IPS-NIHi11 (cell line): Measurements from ENCODE around the gene GATAD2A.
"Not testable (repeated sequence)": the region's sequence is repeated elsewhere in the genome, so short reads cannot be mapped to it uniquely, and the experiment has no call there.

ENCODE experiments used
- DNase-seq: peaks from one replicate; pipeline ENCODE4 v3.0.0; 2012; ENCODE audit warnings: mixed read lengths, low spot score

GATAD2A gene, protein sequence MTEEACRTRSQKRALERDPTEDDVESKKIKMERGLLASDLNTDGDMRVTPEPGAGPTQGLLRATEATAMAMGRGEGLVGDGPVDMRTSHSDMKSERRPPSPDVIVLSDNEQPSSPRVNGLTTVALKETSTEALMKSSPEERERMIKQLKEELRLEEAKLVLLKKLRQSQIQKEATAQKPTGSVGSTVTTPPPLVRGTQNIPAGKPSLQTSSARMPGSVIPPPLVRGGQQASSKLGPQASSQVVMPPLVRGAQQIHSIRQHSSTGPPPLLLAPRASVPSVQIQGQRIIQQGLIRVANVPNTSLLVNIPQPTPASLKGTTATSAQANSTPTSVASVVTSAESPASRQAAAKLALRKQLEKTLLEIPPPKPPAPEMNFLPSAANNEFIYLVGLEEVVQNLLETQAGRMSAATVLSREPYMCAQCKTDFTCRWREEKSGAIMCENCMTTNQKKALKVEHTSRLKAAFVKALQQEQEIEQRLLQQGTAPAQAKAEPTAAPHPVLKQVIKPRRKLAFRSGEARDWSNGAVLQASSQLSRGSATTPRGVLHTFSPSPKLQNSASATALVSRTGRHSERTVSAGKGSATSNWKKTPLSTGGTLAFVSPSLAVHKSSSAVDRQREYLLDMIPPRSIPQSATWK

DNA sequence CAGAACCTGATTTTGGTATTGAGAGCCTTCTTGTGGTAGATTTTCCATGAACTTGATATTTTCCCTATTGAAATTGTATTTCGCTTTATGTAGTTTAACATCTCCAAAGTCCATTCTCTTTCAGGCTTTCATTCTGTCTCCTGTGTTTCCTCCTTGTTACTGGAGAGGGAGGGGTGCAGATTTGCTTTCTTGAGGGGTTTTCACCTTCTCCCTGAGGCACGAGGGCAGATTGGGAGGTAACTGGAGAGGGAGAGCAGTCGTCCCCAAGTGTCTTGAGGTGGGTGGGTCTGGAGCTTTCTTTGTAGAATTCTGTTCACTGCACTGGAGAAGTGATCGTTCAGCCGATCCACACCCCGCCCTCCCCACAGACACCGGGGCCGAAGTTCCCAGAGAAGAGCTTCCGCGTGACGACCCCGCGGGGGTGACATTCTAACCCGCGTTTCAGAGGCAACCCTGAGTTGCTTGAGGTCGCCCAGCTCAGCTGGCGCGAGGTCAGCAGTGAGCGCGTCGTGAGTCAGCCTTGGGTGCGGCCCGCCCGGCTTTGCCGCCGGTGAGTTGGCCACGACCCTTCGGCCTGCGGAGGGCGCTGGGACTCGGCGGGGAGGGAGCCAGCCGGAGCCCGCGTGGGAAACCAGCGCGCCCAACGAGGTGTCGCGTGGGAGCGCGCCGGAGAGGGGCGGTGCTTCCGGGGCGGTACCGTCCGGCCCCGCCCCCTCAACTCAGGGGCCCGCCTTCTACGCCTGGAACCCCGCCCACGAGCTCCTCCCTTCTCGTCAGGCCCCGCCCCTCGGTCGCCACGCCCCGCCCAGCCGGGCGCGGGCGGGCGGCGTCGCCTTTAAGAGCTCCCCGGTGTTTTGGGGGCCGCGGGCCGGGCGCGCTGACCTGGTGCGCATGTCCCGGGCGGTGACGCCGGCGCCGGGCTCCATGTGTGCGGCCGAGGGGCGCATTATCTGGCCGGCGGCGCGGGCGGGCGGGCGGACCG lies at the start of gene GATAD2A:
GATAD2A (plus strand) TSS at position 797 of the 982 bp plus-strand sequence. CDS start 59,671 bp downstream, outside the sequence.
- peak; percentile 91 for DNase-seq

DNA sequence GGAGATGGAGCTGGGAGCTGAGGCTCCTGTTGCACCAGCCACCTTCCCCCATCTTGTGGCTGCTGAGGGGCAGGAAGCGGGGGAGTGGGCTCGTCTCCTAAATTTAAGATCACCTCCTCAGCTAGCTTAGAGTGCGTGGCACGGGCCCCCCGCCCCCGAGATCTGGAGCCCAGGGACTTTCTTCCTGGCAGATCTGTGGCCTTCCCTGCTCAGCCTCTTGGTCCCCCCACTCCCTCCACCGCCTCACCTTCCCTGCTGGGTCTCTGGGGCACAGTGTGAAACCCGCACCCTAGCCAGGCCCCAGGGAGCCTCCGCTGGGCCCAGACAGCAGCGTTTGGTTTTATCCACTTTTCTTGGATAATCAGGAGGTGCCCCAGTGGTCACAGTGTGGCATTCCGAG lies 49.0 kb upstream of the GATAD2A start:
- no peak for DNase-seq

DNA sequence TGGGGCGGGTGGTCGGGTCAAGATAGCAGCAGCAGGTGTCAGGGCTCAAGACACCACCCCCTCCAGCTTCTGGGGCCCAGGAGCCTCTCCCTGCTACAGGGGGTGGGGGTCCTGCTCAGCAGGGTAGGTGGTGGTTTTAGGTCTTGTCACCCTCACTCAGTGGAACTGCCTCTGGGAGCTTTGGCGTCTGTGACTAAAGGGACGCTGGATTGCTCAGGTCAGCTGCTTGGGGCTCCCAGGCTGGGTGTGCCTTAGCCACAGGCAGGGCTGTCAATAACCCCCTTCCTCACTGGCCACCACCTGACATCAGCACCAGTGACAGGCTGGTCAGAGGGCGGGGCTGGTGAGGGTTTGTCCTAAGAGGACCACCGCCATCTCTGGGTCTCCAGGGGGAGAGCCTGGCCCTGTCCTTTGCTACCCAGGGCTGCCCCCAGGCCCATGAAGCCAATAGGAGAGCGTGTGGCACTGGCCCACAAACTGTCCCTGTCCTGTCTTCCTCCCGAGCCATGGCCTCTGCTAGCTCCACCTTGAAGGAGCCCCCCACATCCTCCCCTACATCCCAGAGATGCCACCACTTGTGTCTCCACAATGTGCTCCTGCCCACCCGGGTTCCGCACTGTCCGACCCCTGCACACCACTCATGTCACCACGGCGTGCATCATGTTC lies 48.4 kb upstream of the GATAD2A start:
- DNase-seq, result peak; percentile 2

DNA sequence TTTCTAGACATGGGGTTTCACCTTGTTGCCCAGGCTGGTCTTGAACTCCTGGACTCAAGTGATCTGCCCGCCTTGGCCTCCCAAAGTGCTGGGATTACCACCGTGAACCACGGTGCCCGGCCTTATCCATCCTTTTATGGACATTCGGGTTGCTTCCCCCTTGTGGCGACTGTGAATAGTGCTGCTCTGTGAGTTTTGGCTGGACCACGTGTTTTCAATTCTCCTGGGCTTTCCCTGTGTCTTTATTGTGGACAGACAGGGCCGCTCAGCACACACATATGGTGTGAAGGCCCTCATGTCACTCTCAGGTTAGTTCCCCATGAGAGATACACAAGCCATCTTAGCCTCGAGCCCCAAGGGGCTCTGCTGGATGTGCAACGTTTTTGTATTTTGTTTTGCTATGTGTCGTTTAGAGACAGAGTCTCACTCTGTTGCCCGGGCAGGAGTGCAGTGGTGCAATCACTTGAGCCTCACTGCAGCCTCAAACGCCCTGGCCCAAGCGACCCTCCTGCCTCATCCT lies 44.3 kb upstream of the GATAD2A start:
- peak; percentile 83 for DNase-seq

DNA sequence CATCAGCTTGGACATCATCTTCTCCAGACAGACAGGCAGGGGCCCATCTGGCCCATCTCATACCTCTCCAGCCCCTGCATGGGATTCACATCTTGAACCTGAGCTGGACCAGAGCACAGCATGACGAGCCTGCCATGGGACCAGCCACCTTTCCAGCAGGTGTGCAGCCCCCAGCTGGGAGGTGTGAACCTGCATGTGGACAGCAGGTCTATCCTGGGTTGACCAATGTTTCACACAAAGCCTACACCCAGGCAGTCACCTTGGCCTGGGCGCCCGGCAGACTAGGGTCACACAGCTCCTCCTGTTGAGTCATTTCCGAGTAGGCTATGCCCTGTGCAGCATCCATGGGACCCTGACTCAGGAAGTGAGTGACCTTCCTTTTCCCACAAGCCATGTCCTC lies 43.4 kb upstream of the GATAD2A start:
- peak; percentile 3 for DNase-seq

DNA sequence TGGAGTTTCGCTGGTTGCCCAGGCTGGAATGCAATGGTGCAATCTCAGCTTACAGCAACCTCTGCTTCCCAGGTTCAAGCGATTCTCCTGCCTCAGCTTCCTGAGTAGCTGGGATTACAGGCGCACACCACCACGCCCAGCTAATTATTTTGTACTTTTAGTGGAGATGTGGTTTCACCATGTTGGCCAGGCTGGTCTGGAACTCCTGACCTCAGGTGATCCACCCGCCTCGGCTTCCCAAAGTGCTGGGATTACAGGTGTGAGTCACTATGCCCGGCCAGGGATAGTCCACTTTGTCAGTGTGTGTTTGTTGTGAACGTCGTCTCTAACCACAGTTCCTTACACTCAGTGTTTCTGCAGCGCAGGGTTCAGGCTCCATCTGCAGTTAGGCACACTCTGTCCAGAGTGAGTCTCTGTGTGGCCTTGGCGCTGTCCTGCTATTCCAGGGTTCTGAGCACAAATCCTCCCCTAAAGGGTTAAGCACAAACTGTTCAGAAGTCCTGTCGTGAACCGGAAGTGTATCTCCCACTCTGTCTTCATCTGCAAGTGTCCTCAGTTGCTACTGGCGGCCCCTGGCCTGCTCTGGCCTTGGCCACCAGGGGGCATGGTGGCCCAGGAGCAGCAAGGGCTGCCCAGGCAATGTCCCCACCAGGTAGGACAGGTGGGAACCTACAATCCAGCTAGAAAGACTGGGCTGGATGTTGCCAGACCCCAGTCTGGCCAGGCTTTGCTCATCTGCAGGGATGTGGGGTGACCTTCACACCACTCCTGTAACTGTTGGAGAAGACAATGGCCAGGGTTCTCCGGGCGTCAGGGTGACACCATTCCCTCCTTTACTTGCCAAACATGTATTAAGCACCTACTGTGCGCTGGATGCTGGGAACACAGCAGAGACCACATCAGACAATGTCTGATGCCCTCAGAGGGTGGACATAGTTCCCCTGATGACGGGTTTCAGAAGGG lies 38.8 kb upstream of the GATAD2A start:
- DNase-seq, result peak; percentile 86

DNA sequence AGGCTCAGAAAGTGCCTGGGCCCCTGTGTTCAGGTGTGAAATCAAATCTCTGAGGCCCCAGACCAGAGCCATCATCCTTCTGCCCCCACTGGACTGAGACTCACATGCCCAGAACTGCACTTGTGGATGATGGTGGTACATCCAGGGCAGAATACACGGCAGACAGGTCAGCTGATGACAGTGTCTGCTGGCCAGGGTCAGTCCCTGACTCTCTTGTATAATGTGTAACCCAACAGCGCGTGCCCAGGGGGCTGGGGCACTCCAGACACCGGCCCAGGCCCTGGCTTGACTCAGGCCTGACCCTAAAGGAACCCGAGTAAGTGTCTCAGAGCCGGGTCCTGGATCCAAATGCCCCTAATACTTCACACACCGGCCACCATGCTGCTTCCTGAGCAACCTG lies 37.4 kb upstream of the GATAD2A start:
- DNase-seq, result no peak

DNA sequence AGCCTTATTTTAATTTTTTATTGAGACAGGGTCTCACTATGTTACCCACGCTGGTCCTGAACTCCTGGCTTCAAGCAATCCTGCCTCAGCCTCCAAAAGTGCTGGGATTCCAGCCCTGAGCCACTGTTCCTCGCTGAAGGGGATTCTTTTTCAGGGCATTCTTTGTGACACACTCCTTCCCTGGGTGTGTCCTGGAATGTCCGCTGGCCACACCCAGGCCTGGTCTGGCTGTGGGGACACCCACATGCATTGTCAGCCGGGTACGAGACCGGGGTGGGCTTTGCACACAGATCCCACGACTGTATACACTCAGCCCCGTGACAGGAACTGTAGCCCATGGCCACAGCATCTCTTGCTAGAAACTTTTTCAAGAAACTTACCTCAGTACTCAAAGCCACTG lies 34.4 kb upstream of the GATAD2A start:
- no peak for DNase-seq

DNA sequence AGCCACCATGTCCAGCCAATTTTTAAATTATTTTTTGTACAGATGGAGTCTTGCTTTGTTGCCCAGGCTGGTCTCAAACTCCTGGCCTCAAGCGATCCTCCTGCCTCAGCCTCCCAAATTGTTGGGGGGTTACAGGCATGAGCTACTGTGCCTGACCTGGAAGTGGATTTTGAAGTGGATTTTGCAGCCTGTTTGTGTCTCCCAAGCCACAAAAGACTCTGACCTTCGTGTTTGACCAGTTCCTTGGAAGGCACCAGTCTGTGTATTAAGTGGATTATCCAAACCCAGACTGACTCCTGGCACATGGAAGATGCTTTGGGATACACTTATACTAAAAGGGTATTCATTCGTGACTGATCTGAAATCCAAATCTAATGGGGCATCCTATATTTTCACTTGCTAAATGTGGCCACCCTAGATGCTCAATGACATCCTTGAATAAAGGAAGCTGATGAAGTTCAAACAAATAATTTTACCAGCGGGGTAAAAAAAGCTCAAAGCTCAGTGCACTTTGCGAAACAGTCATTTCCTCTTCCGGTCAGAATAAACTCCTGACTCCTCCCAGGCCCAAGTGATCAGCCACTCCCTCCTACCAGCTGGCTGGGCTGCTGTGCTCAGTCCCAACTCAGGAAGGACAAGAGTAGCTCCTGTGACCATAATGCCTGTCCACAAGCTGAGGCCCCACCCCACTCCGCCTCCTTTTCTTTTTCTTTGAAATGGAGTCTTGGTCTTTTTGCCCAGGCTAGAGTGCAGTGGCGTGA lies 32.6 kb upstream of the GATAD2A start:
- DNase-seq, result no peak

DNA sequence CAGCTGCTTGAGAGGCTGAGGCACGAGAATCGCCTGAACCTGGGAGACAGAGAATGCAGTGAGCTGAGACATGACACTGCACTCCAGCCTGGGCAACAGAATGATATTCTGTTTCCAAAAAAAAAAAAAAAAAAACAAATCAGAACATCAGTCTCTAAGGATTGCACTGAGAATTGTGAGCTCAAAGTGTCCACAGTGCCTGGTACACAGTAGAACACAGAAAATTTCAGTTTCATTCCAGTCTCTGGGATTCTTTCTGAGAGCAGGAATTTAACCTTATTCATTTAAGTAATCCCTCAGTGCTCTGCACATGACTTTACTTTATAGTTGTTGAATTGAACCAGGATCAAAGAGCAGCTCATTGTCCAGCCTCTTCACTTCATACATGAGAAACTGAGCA lies 25.9 kb upstream of the GATAD2A start:
- no peak for DNase-seq

DNA sequence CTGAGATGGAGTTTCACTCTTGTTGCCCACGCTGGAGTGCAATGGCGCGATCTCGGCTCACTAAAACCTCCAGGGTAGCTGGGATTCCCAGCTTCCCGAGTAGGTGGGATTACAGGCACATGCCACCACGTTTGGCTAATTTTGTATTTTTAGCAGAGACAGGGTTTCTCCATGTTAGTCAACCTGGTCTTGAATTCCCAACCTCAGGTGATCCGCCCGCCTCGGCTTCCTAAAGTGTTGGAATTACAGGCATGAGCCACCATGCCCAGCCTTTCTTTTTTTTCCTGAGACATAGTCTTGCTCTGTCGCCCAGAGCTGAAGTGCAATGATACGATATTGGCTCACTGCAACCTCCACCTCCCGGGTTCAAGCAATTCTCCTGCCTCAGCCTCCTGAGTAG lies 25.2 kb upstream of the GATAD2A start:
- DNase-seq, result not testable (repeated sequence)

DNA sequence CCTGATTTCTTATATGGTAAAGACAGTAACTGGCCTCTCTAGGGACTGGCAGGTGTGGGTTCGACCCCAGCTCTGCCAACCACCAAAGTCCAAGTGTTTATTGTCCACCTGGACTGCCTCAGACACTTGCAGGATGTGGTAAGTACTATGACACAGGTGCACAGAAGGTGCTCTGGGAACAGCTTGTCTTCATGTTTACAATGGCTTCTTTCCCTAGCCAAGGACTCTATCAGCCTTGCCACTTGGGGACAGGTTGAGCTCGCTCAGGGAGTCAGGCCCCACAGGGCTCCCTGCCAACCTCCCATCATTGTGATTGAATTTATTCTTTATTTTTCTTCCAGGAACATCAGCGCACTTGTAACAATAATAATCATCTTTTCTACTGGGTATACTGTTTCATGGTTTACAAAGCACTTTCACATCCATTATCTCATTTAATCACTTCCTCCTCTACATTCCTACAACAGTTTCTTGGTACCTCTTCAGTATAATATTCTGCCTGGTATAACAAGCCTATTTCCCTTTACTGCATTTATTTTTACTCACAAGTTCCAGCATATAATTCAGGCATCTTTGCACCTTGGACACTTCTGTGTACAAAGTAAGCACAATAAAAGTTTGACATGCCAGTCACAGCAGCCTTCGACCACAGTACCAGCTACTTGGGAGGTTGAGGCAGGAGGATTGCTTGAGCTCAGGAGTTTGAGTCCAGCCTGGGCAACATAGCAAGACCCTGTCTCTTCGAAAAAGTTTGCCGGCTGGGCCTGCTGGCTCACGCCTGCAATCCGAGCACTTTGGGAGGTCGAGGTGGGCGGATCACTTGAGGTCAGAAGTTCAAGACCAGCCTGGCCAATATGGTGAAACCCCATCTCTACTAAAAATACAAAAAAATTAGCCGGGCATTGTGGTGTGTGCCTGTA lies 24.2 kb upstream of the GATAD2A start:
- no peak for DNase-seq

DNA sequence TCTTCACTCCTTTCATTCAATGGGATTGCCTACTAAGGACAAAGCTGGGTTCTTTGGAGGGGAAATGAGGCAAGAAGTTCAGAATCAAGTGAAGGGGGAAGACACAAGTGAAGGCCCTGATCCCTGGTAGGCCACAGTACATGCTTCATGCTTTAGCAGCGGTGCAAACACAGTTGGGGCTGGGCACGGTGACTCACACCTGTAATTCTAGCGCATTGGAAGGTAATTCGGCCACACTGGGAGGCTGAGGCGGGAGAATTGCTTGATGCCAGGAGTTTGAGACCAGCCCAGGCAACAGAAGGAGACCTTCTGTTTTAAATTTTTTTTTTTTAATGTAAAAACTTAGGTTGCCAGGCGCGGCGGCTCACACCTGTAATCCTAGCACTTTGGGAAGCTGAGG lies 23.4 kb upstream of the GATAD2A start:
- DNase-seq, result no peak

DNA sequence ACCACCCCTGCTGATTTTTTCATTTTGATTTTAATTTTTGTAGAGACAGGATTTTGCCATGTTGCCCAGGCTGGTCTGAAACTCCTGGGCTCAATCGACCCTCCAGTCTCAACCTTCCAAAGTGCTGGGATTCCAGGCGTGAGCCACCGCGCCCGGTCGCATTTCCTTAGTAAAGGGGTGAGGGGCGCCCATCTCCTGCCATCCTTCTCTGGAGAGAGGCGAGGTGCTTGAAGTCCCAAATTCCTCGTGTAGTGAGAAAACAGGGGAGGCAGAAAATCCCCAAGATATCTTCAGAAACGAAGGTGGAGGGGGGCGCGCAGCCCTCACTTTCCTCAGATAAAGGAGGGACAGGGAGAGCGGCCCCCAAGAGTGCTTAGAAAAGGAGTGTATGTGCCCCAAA lies 21.0 kb upstream of the GATAD2A start:
- DNase-seq, result no peak

DNA sequence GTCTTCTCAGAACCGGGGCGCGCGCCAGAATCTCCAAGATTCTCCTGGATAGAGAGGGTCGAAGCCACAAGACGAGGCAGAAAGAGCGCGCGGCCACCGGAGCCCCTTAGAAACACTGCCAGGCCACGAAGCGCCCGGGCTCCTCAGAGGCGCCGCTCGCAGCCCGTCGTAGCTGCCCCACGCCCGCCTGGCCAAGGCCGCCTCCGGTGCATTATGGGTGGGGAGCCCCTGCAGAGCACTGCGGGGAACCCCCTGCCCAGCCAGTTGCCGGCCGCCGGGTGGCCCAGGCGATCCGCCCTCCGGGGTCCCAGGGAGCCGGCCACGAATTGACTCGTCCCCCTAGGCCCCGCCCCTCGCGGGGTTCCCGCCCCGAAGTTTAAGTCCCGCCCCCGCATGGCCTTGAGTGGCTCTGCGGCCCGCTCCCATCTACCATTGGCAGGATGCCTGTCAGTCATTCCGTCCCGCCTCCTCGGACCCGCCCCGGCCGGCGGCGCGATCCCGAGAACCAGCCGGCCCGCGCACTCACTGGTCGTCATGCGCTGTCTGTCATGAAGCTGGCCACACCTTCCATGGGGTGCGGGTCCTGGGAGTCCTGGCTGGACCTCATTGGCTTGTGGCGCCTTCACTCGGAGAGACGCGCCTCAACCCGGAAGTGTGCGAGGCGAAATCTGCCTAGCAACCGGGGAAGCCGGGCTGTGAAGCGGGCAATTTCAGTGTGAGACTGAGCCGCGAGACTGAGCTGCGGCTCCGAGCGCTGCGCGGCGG lies 20.2 kb upstream of the GATAD2A start:
- DNase-seq, result peak; percentile 94

DNA sequence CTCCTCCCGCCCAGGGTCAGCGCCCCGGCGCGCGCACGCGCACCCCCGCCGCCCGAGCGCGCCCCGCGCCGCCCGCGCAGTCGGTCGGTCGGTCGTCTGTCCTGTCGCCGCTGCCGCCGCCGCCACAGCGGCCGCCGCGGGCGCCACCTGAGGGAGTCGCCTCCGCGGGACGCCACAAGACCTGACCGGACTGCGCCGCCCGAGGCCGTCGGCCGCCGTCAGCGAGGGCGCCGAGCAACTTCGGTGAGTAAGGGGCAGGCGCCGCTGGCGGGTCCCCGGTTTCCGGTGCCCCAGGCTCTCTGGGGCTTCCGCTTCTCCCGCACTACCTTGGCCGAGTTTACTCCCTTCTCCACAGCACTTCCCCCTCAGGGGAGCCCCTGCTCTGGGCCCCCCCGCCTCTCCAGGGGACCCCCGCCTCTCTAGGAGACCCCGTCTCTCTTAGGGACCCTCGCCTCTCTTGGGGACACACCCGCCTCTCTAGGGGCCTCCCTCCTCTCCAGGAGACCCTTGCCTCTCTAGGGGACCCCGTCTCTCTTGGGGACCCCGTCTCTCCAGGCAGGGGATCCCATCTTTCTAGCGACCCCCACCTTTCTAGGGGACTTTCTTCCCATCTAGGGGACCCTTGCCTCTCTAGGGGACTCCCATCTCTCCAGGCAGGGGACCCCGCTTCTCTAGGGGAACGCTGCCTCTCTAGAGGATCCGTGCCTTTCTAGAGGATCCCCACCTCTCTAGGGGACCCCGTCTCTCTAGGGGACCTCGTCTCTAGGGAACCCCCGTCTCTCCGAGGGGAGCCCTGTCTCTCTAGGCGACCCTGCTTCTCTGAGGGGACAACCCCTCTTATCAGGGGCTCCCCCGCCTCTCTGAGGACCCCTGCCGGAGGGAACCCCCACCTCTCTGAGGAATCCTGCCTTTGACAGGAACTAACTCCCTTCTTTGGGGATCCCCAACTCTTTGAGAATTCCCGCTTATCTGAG lies 19.3 kb upstream of the GATAD2A start:
- DNase-seq, result peak; percentile 56

DNA sequence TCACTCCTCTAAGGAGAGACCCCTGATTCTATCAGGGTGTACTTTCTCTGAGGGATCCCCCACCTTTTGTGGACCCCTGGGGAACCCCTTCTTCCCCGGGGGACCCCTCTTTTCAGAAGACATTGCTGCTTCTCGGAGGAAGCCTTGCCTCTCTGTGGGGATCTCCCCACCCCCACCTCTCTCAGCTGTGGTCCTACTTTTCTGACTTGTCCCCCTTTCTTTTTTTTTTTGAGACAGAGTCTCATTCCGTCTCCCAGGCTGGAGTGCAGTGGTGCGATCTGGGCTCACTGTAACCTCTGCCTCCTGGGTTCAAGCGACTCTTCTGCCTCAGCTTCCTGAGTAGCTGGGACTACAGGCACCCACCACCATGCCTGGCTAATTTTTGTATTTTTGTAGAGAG lies 18.4 kb upstream of the GATAD2A start:
- DNase-seq, result no peak
